K562 (cell line): ENCODE results near the gene ARHGEF7. TPM values are rescaled to one million over a fixed set of nuclear protein-coding genes. Genes with fewer than 3 reads are reported as not detected.

Experiments
- ATAC-seq: fragments of 200-7000 bp; cut with Tn5 transposase; 3 replicates; pipeline ENCODE4 v1.9.1; 2020; ENCODE audit warnings: moderate library complexity
- BruUV-seq: library from RNA; stranded (reverse); fragments of 400-500 nt; replicated peaks from 2 replicates; lab custom pipeline; 2021; lab: Mats Ljungman, UMichigan
- CTCF ChIA-PET: fragments of 300-600 bp; formaldehyde crosslinking; extraction: SDS; loops from one replicate; lab custom pipeline; 2021; ENCODE audit warnings: low intra/inter-chr PET ratio; lab: Yijun Ruan, JAX
- POLR2A ChIA-PET: fragments of 300-600, 350-650 bp; sonication (Branson Sonifier 250); formaldehyde crosslinking; extraction: SDS; loops from one replicate; lab custom pipeline; 2021; ENCODE audit warnings: antibody characterized with exemption, inconsistent platforms; lab: Yijun Ruan, JAX
- DNase-seq, 4 experiments: peaks; one replicate each; pipeline versions ENCODE4 v3.0.0 to v3.0.0-alpha.2; 2011 to 2018; ENCODE audit warnings: low spot score in 3 of 4, mixed read lengths in 3 of 4; ENCODE audit errors: extremely low read depth in 1 of 4
- FAIRE-seq: peaks from 2 replicates; lab custom pipeline; 2011; peaks lifted over from hg19 to GRCh38; lab: Jason Lieb, UNC
- H2AFZ ChIP-seq: 2 replicates; pipeline ENCODE4 v1.6.0; 2011; ENCODE audit warnings: low read depth, low read length, control low read depth, inconsistent platforms
- H3K27ac ChIP-seq: fragments of 200-600 bp; 3 replicates; pipeline ENCODE4 v1.8.0; 2011; ENCODE audit warnings: low read depth, mild to moderate bottlenecking, control low read depth, inconsistent platforms, low read length, moderate library complexity, mixed read lengths; ENCODE audit errors: extremely low read depth
- H3K27me3 ChIP-seq, 2 experiments: fragments of 300-600 bp in 1 of 2; 2 replicates in 1 of 2; 3 replicates in 1 of 2; pipeline versions ENCODE4 v1.6.0 to v1.8.0; 2011; ENCODE audit warnings: inconsistent platforms in 2 of 2, low read length in 2 of 2, mild to moderate bottlenecking in 1 of 2, mixed read lengths in 1 of 2, moderate library complexity in 1 of 2; ENCODE audit not compliant: control insufficient read depth in 2 of 2, insufficient read depth in 2 of 2
- H3K36me3 ChIP-seq: fragments of 300-600 bp; 3 replicates; pipeline ENCODE4 v1.8.0; 2011; ENCODE audit warnings: mild to moderate bottlenecking, low read length, inconsistent platforms; ENCODE audit not compliant: control insufficient read depth, insufficient read depth
- H3K4me1 ChIP-seq, 2 experiments: fragments of 200-600 bp in 1 of 2; replicated peaks in 1 of 2; 2 replicates in 1 of 2; 3 replicates in 1 of 2; pipeline versions ENCODE4 v1.5.1 to v1.8.0; 2011; ENCODE audit warnings: inconsistent platforms in 2 of 2, low read length in 2 of 2, mild to moderate bottlenecking in 1 of 2, mixed read lengths in 1 of 2, moderate library complexity in 1 of 2; ENCODE audit not compliant: control insufficient read depth in 2 of 2, insufficient read depth in 2 of 2
- H3K4me2 ChIP-seq: 2 replicates; pipeline ENCODE4 v1.6.1; 2011; ENCODE audit warnings: low read length, control low read depth, inconsistent platforms, mixed read lengths; ENCODE audit not compliant: insufficient read depth
- H3K4me3 ChIP-seq: fragments of 200-600 bp; sonication (generic), shearing (Covaris generic); 2 replicates; pipeline ENCODE4 v1.5.1; 2016; ENCODE audit warnings: control low read depth, inconsistent platforms
- H3K79me2 ChIP-seq: fragments of 200-600 bp; 3 replicates; pipeline ENCODE4 v1.8.0; 2011; ENCODE audit warnings: low read length, inconsistent platforms; ENCODE audit not compliant: control insufficient read depth, insufficient read depth
- H3K9ac ChIP-seq, 2 experiments: 2 replicates each; pipeline versions ENCODE4 v1.6.0 to v1.6.1; 2011; ENCODE audit warnings: low read depth in 2 of 2, low read length in 2 of 2, control low read depth in 1 of 2, inconsistent platforms in 1 of 2, mild to moderate bottlenecking in 1 of 2, mixed read lengths in 1 of 2; ENCODE audit not compliant: insufficient read depth in 1 of 2
- H3K9me1 ChIP-seq: one replicate; pipeline ENCODE4 v1.6.0; 2011; ENCODE audit warnings: inconsistent platforms, mild to moderate bottlenecking, low read length, moderate library complexity; ENCODE audit not compliant: control insufficient read depth, insufficient read depth
- H3K9me3 ChIP-seq: replicated peaks from 2 replicates; pipeline ENCODE4 v1.5.1; 2011; ENCODE audit warnings: low read depth, low read length, inconsistent platforms; ENCODE audit not compliant: control insufficient read depth, insufficient read depth
- H4K20me1 ChIP-seq: replicated peaks from 2 replicates; pipeline ENCODE4 v1.6.1; 2011; ENCODE audit warnings: low read length, inconsistent platforms, mixed read lengths; ENCODE audit not compliant: control insufficient read depth, insufficient read depth
- ARID4B ChIP-seq: sonication (generic); formaldehyde crosslinking; IDR thresholded peaks from 2 replicates; pipeline ENCODE4 v1.8.0; 2022; ENCODE audit warnings: mild to moderate bottlenecking, missing genetic modification reagents
- ASH1L ChIP-seq: fragments of 450-650 bp; IDR thresholded peaks from 2 replicates; pipeline ENCODE4 v1.6.1; 2018; ENCODE audit warnings: borderline replicate concordance, mild to moderate bottlenecking, low read depth; ENCODE audit not compliant: partially characterized antibody
- C11orf30 ChIP-seq: fragments of 450-650 bp; IDR thresholded peaks from 2 replicates; pipeline ENCODE4 v1.6.1; 2016; ENCODE audit warnings: low read depth, mild to moderate bottlenecking
- CCNT2 ChIP-seq: IDR thresholded peaks from 2 replicates; pipeline ENCODE4 v1.6.1; 2011; ENCODE audit warnings: borderline replicate concordance, low read depth, mild to moderate bottlenecking, moderate library complexity, mixed read lengths, low read length; ENCODE audit not compliant: insufficient read length; ENCODE audit errors: extremely low read depth
- CHD2 ChIP-seq: IDR thresholded peaks from 2 replicates; pipeline ENCODE4 v1.6.1; 2011; ENCODE audit warnings: low read depth, low read length
- CREB3L1 ChIP-seq: fragments of 450-650 bp; IDR thresholded peaks from 2 replicates; pipeline ENCODE4 v1.6.1; 2014; ENCODE audit warnings: low read depth, mild to moderate bottlenecking, moderate library complexity, borderline replicate concordance
- EGR1 ChIP-seq: fragments of 450-650 bp; conservative IDR thresholded peaks from 2 replicates; pipeline ENCODE4 v1.6.1; 2017; ENCODE audit warnings: mild to moderate bottlenecking
- HCFC1 ChIP-seq: IDR thresholded peaks from 2 replicates; pipeline ENCODE4 v1.6.1; 2012; ENCODE audit warnings: low read depth, low read length, improper control_type of control experiment
- IFI16 ChIP-seq: fragments of 250-450 bp; sonication (Bioruptor Pico); IDR thresholded peaks from 2 replicates; pipeline ENCODE4 v2.1.2; 2022; ENCODE audit warnings: mild to moderate bottlenecking, inconsistent platforms
- JUNB ChIP-seq: fragments of 450-650 bp; formaldehyde crosslinking; conservative IDR thresholded peaks from 2 replicates; pipeline ENCODE4 v1.4.0; 2020; ENCODE audit warnings: mild to moderate bottlenecking
- MAZ ChIP-seq, 2 experiments: fragments of 450-650 bp in 1 of 2; sonication (generic) in 1 of 2; formaldehyde crosslinking; IDR thresholded peaks in 1 of 2; conservative IDR thresholded peaks in 1 of 2; 2 replicates each; pipeline versions ENCODE4 v1.4.0 to v1.5.0; 2020; ENCODE audit warnings: mild to moderate bottlenecking in 1 of 2, missing genetic modification reagents in 1 of 2
- MED1 ChIP-seq: sonication (generic); formaldehyde crosslinking; IDR thresholded peaks from 2 replicates; pipeline ENCODE4 v1.8.1; 2023; ENCODE audit warnings: missing genetic modification reagents, borderline replicate concordance
- ZNF217 ChIP-seq: sonication (generic); formaldehyde crosslinking; IDR thresholded peaks from 2 replicates; pipeline ENCODE4 v1.8.0; 2022; ENCODE audit warnings: mild to moderate bottlenecking, missing genetic modification reagents
- ZNF232 ChIP-seq: sonication (generic); formaldehyde crosslinking; IDR thresholded peaks from 2 replicates; pipeline ENCODE4 v1.8.0; 2022; ENCODE audit warnings: mild to moderate bottlenecking, missing genetic modification reagents
- ZNF280A ChIP-seq: fragments of 450-650 bp; IDR thresholded peaks from 2 replicates; pipeline ENCODE4 v1.6.1; 2018; ENCODE audit warnings: mild to moderate bottlenecking, low read depth; ENCODE audit not compliant: partially characterized antibody
- WGBS: fragments of 100-300 bp; shearing (Covaris generic); methylation state at CpG from one replicate; pipeline ENCODE4 v1.1.6; 2016; ENCODE audit warnings: low coverage, mixed read lengths; ENCODE audit not compliant: insufficient coverage; ENCODE audit errors: missing lambda C conversion rate; 5-methylcytosine and 5-hydroxymethylcytosine counted together
- in situ Hi-C: fragments of 300-500 bp; cut with MboI; formaldehyde crosslinking; loops from 4 replicates; pipeline ENCODE4 v1.15.0; 2018; ENCODE audit warnings: inconsistent platforms, mixed read lengths
- intact Hi-C: fragments of 100-400 bp; cut with micrococcal nuclease; formaldehyde crosslinking; loops from 2 replicates; pipeline ENCODE4 v1.14.2; 2022
- polyA plus RNA-seq, 8 experiments: library from polyadenylated mRNA; depleted of rRNA in 4 of 8; stranded (reverse) in 5 of 8; unstranded in 3 of 8; fragments of >200 nt; fragmentation: Nextera tagmentation in 2 of 8; fragmentation: Illumina TruSeq in 1 of 8; extraction: Ambion mirVana in 2 of 8; extraction: Trizol in 1 of 8; gene quantifications; 2 replicates each; pipeline versions ENCODE4 v1.2.1 to v1.2.3, GENCODE V29; 2011 to 2014; ENCODE audit warnings: inconsistent platforms in 1 of 8, missing spikeins in 1 of 8
- total RNA-seq, 7 experiments: library from RNA; depleted of rRNA in 6 of 7; stranded (reverse); fragments of >200 nt in 6 of 7; fragmentation: Illumina TruSeq in 2 of 7; extraction: Trizol in 2 of 7; gene quantifications; 2 replicates each; pipeline versions ENCODE4 v1.2.1 to v1.2.3, GENCODE V29; 2011 to 2021; ENCODE audit warnings: low replicate concordance in 1 of 7

ARHGEF7 gene
- total and polyA plus RNA-seq, 9 of the 15 experiments (the other 6 are each of a cell fraction or from before 2014, with no cell fraction given) = 2.1 to 26.8 (median 17.5) TPM

- Histone ChIP-seq H3K36me3 (no peaks in the 10 kb centered on the region), H3K4me3 (no peak overlapping the region), H3K9me1 (no peaks in the 10 kb centered on the region), H3K27me3 (peaks cover 0 to 38% of the 10 kb centered on the region in 2 experiments; a peak in 4 of 5 replicates), H3K27ac (no peak overlapping the region), H3K9me3 (no peaks in the 10 kb centered on the region), H3K4me2 (no peak overlapping the region), H3K9ac (no peak overlapping the region), H4K20me1 (no peaks in the 10 kb centered on the region), H3K4me1 (no peaks in the 10 kb centered on the region)
- no peak for ATAC-seq
- no peak for DNase-seq
- POLR2A ChIA-PET = no interaction called here
- FAIRE-seq = no peak
- 0% methylated on average over 9 of the region's 9 CpGs for WGBS
- no TSS peak for BruUV-seq
- CTCF ChIA-PET = no interaction called here
- in situ Hi-C loops = no loop called here
- no peak for TF ChIP-seq ZNF280A
- no peak for TF ChIP-seq EGR1
- no peak for TF ChIP-seq MAZ (CRISPR knock-in tag; conservative IDR thresholded peaks at IDR 0.05 in 1 of 2, IDR thresholded peaks at IDR 0.05 in 1 of 2)
- TF ChIP-seq ARID4B (CRISPR knock-in tag) = no peak
- TF ChIP-seq ZNF217 (CRISPR knock-in tag) = no peak
- TF ChIP-seq CREB3L1 = no peak
- TF ChIP-seq C11orf30 = no peak
- no peak for TF ChIP-seq ASH1L
- TF ChIP-seq HCFC1 = no peak
- no peak for TF ChIP-seq CHD2
- TF ChIP-seq CCNT2 = no peak
- TF ChIP-seq ZNF232 = no peak
- no peak for TF ChIP-seq IFI16 (CRISPR knock-in tag)
- no peak for TF ChIP-seq MED1 (CRISPR knock-in tag)
- TF ChIP-seq JUNB (CRISPR knock-in tag) = no peak
- TF ChIP-seq, all 486 proteins: peak for 0
- H3K79me2 ChIP-seq = no peaks in the 10 kb centered on the region
- H2AFZ ChIP-seq = no peak overlapping the region
- intact Hi-C loops = no loop called here
Measured at GRCh38 chr13:111336666-111337065, 221.6 kb downstream of the ARHGEF7 start.
